Activated T-helper 9 cell treated with anti-CD3 and anti-CD28 coated beads, Interleukin-2, amount 50 U/mL, for 16 hours (primary cell): ENCODE results near the gene SLC25A31.

Source experiments
- DNase-seq: peaks from one replicate; pipeline ENCODE4 v3.0.0-alpha.2; 2020; ENCODE audit warnings: low read depth

The SLC25A31 gene

DNA sequence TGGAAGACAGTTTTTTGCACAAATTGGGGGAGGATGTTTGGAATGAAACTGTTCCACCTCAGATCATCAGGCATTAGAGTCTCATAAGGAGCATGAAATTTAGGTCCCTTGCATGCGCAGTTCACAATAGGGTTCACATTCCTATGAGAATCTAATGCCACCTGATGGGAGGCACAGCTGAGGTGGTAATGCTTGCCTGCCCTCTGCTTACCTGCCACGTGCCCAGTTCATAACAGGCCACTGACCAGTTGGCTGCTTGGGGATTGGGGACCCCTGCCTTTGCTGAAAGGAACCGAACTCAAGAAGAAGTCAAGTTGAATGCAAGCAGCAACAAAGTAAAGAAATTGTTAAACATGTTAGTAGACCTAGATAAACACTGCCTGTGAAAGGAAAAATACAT is 47.3 kb downstream of the SLC25A31 start:
- DNase-seq: no peak

DNA sequence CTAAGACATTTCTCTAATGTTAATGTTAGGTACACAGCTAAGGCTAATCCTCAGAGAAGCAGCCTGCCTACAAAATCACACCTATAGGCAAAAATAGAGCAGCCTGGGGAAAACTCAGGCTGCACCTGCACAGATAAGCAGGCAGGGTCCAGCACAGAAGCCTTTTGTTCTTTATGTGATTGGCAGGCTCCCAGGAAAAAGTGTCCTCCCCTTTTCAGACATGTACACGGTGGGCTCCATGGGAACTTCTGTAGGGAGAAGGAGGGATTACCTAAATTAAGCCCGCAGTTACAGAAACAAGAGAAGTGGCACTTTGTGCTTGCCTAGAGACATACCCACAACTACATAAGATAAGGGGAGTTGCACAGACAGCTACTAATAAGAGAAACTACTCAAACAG is 47.9 kb downstream of the SLC25A31 start:
- no peak for DNase-seq

DNA sequence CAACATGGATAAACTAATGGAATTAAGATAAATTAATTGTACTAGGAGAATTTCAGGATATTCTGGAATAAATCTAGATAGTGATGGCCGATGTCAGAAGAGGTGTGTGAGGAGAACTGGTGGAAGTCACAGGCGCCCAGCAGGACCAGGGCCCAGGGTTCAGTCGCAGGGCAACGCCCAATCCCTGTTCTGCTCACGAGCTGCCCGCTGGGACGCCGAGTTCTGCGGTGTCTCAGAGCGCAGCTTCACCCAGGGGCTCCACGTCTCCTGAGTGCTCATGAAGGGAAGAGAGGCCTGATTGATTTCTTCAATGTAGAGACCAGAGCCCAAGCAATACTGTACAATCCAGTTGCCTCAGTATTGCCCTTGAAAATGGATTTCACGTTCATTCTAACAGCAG is 50.4 kb downstream of the SLC25A31 start:
- no peak for DNase-seq

DNA sequence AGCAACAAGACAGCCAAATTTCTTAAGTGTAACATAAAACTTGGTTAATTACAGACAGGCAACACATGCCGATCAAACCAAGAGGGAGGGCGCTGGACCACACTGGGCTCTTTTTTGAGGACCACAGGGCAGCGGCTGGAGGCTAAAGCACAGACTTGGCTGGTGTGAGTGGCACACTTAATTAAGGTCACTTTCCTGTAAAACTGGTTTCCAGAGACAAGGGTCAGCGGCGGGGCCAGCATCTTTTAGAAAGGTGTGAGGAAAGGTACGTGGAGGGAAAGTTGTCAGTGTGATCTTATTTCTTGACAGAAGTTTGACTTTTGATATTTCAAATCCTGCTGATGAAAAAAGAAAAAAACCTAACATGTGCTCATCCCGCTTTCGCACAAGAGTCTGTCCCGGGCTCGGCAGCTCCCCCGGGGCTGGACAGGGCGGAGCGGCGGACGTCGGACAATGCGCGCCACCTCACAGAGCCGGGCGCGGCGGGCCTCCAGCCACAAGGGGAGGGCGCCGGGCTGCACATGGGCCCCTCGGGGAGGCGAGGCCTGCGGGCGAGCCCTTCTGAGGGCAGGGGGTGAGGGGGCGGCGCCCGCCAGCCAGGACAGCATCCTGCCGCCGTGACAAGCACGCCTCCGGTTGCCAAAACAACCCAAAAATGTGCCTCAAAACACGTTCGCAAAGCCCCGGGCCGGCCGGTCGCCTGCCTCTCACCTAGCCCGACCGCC is 51.3 kb downstream of the SLC25A31 start:
- no peak for DNase-seq

- no peak for DNase-seq
Observed at GRCh38 chr4:127782025-127782274, 51.8 kb downstream of the SLC25A31 start.

GRCh38 chr4:127782275-127783025 is 52.2 kb downstream of the SLC25A31 start, which contains the start of gene HSPA4L:
HSPA4L (plus strand) TSS chr4:127782322; CDS start chr4:127782551, 229 bp downstream.
- DNase-seq: peak; percentile 13

GRCh38 chr4:127783026-127783769 is 53.0 kb downstream of the SLC25A31 start:
- DNase-seq: no peak

GRCh38 chr4:127783955-127784770 is 54.0 kb downstream of the SLC25A31 start:
- no peak for DNase-seq

GRCh38 chr4:127788517-127788916 is 58.3 kb downstream of the SLC25A31 start:
- no peak for DNase-seq

GRCh38 chr4:127791391-127791790 is 61.2 kb downstream of the SLC25A31 start:
- no peak for DNase-seq

DNA sequence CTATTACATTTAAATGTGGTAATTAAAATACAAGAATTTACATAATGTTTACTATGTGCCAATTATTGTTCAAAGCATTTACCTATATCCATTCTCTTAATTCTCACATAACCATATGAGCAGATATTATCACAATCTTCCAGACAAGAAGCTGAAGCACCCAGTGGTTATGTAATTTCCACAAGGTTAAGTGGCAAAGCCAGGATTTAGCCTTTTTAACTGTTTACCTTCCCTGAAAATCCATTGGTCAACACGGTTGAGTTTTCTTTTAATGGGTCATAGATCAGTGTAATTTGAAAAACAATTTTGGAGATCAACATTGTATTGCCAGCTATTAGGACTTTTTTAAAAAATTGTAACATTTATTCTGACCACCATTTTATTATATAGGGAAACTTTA is 63.3 kb downstream of the SLC25A31 start:
- DNase-seq: no peak

DNA sequence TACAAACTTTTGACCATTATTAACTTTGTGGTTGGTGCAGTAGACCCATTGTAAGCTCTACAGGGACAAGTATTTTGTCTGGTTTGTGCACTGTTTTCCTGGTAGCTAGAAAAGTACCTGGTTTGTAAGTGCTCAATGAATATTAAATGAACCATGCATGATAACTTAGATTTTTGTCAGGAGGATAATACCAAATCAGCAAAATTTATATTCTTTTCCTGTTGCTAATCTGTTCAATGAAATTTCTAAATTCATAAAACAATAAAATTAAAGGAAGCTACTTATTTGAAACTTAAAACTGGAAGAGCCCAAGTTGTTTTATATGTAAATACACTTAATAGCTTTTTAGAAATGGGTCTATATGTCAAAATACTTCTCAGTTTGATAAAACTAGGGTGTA is 69.5 kb downstream of the SLC25A31 start:
- no peak for DNase-seq

DNA sequence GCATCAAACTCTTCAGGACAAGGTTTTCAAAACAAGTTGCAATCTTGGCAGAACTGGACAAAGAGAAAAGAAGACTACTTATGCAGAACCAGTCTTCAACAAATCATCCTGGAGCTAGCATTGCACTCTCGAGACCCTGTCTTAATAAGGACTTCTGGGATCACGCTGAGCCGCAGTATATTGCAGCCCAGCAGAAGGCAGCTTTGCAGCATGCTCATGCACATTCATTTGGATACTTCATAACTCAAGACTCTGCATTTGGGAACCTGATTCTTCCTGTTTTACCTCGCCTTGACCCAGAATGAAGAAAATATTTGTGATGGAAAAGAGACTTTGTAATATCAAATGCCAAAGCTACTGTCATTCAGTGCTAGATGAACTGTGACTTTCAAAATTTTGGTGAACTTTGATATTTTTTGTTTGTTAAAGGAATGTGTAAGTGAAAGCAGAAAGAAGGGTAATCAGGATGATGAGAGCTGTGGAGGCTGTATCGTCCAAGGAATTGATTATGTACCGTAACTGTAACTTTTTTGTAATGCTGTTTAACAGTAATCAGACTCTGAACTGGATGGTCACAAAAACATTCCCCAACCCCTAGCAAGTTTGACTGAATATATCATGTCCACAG is 79.1 kb downstream of the SLC25A31 start:
- DNase-seq: no peak

DNA sequence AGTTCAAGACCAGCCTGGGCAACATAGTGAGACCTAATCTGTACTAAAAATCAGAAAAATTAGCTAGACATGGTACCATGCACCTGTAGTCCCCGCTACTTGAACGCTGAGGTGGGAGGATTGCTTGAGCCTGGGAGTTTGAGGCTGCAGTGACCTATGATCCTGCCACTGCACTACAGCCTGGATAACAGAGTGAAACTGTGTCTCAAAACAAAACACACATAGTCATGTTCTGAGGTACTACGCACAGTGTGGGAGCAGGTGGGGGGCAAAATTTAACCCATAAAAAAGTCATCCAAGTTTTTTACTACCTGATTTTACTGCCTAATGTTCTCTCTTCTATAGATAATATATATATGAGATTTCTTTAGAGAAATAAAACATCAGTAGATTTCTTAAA is 80.4 kb downstream of the SLC25A31 start:
- DNase-seq: no peak

DNA sequence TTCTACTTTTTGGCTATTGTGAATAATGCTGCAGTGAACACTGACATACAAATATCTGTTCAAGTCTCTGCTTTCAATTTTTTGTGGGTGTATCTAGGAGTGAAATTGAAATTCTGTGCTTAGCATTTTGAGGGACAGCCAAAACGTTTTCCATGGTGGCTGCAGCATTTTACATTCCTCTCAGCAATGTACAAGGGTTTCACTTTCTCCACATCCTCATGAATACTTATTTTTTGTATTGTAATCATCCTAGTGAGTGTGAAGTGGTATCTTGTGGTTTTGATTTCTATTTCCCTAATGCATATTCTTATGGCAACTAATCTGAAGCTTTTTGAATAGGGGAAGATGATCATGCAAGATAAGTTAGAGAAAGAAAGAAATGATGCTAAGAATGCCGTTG is 92.2 kb downstream of the SLC25A31 start:
- DNase-seq: no peak
